Astrocyte (in vitro differentiated cells and primary cell): ENCODE measurements around the gene COG5. TPM values are rescaled to one million over a fixed set of nuclear protein-coding genes. Genes with fewer than 3 reads are reported as not detected.

Experiments
- DNase-seq: peaks from one replicate; pipeline ENCODE4 v3.0.0-alpha.2; 2010; ENCODE audit warnings: low read depth
- FAIRE-seq: peaks from 2 replicates; lab custom pipeline; 2011; peaks lifted over from hg19 to GRCh38; lab: Jason Lieb, UNC
- H2AFZ ChIP-seq: 2 replicates; pipeline ENCODE4 v1.6.0; 2012; ENCODE audit warnings: low read depth, low read length, inconsistent platforms
- H3K27ac ChIP-seq: 2 replicates; pipeline ENCODE4 v1.5.1; 2011; ENCODE audit warnings: low read depth, low read length, inconsistent platforms
- H3K27me3 ChIP-seq: 2 replicates; pipeline ENCODE4 v1.6.0; 2011; ENCODE audit warnings: low read length, inconsistent platforms; ENCODE audit not compliant: insufficient read depth
- H3K36me3 ChIP-seq: 2 replicates; pipeline ENCODE4 v1.5.1; 2011; ENCODE audit warnings: low read length, inconsistent platforms; ENCODE audit not compliant: insufficient read depth
- H3K4me1 ChIP-seq: 2 replicates; pipeline ENCODE4 v1.5.1; 2011; ENCODE audit warnings: low read length, inconsistent platforms; ENCODE audit not compliant: insufficient read depth
- H3K4me2 ChIP-seq: 2 replicates; pipeline ENCODE4 v1.6.0; 2012; ENCODE audit warnings: low read length, inconsistent platforms
- H3K4me3 ChIP-seq: 2 replicates; pipeline ENCODE4 v1.5.1; 2011; ENCODE audit warnings: low read depth, mild to moderate bottlenecking, low read length, inconsistent platforms; ENCODE audit not compliant: insufficient read depth
- H3K79me2 ChIP-seq: 2 replicates; pipeline ENCODE4 v1.6.0; 2012; ENCODE audit warnings: mild to moderate bottlenecking, low read length, inconsistent platforms; ENCODE audit not compliant: insufficient read depth
- H3K9ac ChIP-seq: 2 replicates; pipeline ENCODE4 v1.6.0; 2012; ENCODE audit warnings: mild to moderate bottlenecking, low read length, inconsistent platforms
- H3K9me3 ChIP-seq: 2 replicates; pipeline ENCODE4 v1.5.1; 2012; ENCODE audit warnings: low read depth, mild to moderate bottlenecking, low read length, inconsistent platforms; ENCODE audit not compliant: insufficient read depth
- H4K20me1 ChIP-seq: 2 replicates; pipeline ENCODE4 v1.6.0; 2012; ENCODE audit warnings: low read length, inconsistent platforms; ENCODE audit not compliant: insufficient read depth
- H3K27ac Mint-ChIP-seq: one replicate; pipeline ENCODE4 v1.8.0; 2021; ENCODE audit warnings: mild to moderate bottlenecking, mixed read lengths; ENCODE audit not compliant: unreplicated experiment
- H3K27me3 Mint-ChIP-seq: one replicate; pipeline ENCODE4 v1.8.0; 2021; ENCODE audit warnings: low read depth, mixed read lengths; ENCODE audit not compliant: unreplicated experiment
- H3K36me3 Mint-ChIP-seq: one replicate; pipeline ENCODE4 v1.8.0; 2021; ENCODE audit warnings: low read depth, mixed read lengths; ENCODE audit not compliant: unreplicated experiment
- H3K4me1 Mint-ChIP-seq: one replicate; pipeline ENCODE4 v1.8.0; 2021; ENCODE audit warnings: low read depth, mixed read lengths; ENCODE audit not compliant: unreplicated experiment
- H3K4me3 Mint-ChIP-seq: one replicate; pipeline ENCODE4 v1.8.0; 2021; ENCODE audit warnings: mild to moderate bottlenecking, moderate library complexity, mixed read lengths; ENCODE audit not compliant: unreplicated experiment
- H3K9me3 Mint-ChIP-seq: one replicate; pipeline ENCODE4 v1.8.0; 2021; ENCODE audit warnings: mild to moderate bottlenecking, mixed read lengths; ENCODE audit not compliant: unreplicated experiment
- CTCF ChIP-seq: IDR thresholded peaks from 2 replicates; pipeline ENCODE4 v1.5.1; 2011; ENCODE audit warnings: low read depth, mild to moderate bottlenecking, inconsistent platforms, low read length, moderate library complexity; ENCODE audit not compliant: insufficient read depth
- EZH2 ChIP-seq: IDR thresholded peaks from 2 replicates; pipeline ENCODE4 v1.6.1; 2012; ENCODE audit warnings: mild to moderate bottlenecking, low read length, inconsistent platforms; ENCODE audit not compliant: insufficient read depth
- total RNA-seq: library from RNA; stranded (reverse); gene quantifications from 2 replicates; pipeline ENCODE4 v1.2.1, GENCODE V29; 2021

Gene COG5
- total RNA-seq, 1 donor from 2014 or later: 57.1 TPM

GRCh38 chr7:107304063-107304462, 259.7 kb downstream of the COG5 start:
- no peak overlapping the region for H3K27ac ChIP-seq
- H3K4me3 ChIP-seq: no peak overlapping the region
- H3K4me1 ChIP-seq: no peaks in the 10 kb centered on the region
- no peaks in the 10 kb centered on the region for H3K79me2 ChIP-seq
- H3K36me3 ChIP-seq: peaks cover 7% of the 10 kb centered on the region
- peaks cover 2% of the 10 kb centered on the region for H3K36me3 Mint-ChIP-seq
- H3K4me1 Mint-ChIP-seq: no peaks in the 10 kb centered on the region
- FAIRE-seq (no peak), DNase-seq (no peak)
- H3K27me3 Mint-ChIP-seq: no peaks in the 10 kb centered on the region
- H3K9me3 Mint-ChIP-seq: peaks cover 2% of the 10 kb centered on the region
- TF ChIP-seq EZH2: no peak
- TF ChIP-seq CTCF: no peak
- H4K20me1 ChIP-seq: no peaks in the 10 kb centered on the region
- no peak overlapping the region for H3K9ac ChIP-seq
- H3K27me3 ChIP-seq: no peaks in the 10 kb centered on the region
- H2AFZ ChIP-seq: no peak overlapping the region
- H3K9me3 ChIP-seq: no peaks in the 10 kb centered on the region
- H3K4me3 Mint-ChIP-seq: no peak overlapping the region
- H3K4me2 ChIP-seq: no peak overlapping the region
- H3K27ac Mint-ChIP-seq: no peak overlapping the region

GRCh38 chr7:107302250-107302847, 261.4 kb downstream of the COG5 start:
- Mint-ChIP-seq H3K27me3 (no peaks in the 10 kb centered on the region), H3K4me1 (no peaks in the 10 kb centered on the region), H3K9me3 (peaks cover 2% of the 10 kb centered on the region), H3K4me3 (no peak overlapping the region), H3K27ac (no peak overlapping the region), H3K36me3 (peaks cover 2% of the 10 kb centered on the region)
- no peaks in the 10 kb centered on the region for H3K79me2 ChIP-seq
- FAIRE-seq (no peak), DNase-seq (no peak)
- peaks cover 7% of the 10 kb centered on the region for H3K36me3 ChIP-seq
- H3K4me1 ChIP-seq: no peaks in the 10 kb centered on the region
- TF ChIP-seq EZH2 (no peak), CTCF (no peak)
- H3K27me3 ChIP-seq: no peaks in the 10 kb centered on the region
- H3K4me2 ChIP-seq: no peak overlapping the region
- H2AFZ ChIP-seq: no peak overlapping the region
- H3K9ac ChIP-seq: no peak overlapping the region
- no peaks in the 10 kb centered on the region for H3K9me3 ChIP-seq
- H4K20me1 ChIP-seq: no peaks in the 10 kb centered on the region
- H3K4me3 ChIP-seq: no peak overlapping the region
- no peak overlapping the region for H3K27ac ChIP-seq

- H4K20me1 ChIP-seq: no peaks in the 10 kb centered on the region
- H3K27me3 ChIP-seq: no peaks in the 10 kb centered on the region
- H3K4me2 ChIP-seq: no peak overlapping the region
- no peak overlapping the region for H3K4me3 Mint-ChIP-seq
- TF ChIP-seq CTCF (no peak), EZH2 (no peak)
- H3K27ac ChIP-seq: no peak overlapping the region
- H3K79me2 ChIP-seq: no peaks in the 10 kb centered on the region
- no peaks in the 10 kb centered on the region for H3K27me3 Mint-ChIP-seq
- no peaks in the 10 kb centered on the region for H3K36me3 ChIP-seq
- H3K9me3 Mint-ChIP-seq: no peaks in the 10 kb centered on the region
- no peak overlapping the region for H2AFZ ChIP-seq
- FAIRE-seq (no peak), DNase-seq (no peak)
- no peaks in the 10 kb centered on the region for H3K9me3 ChIP-seq
- H3K4me3 ChIP-seq: no peak overlapping the region
- H3K36me3 Mint-ChIP-seq: peaks cover 2% of the 10 kb centered on the region
- no peak overlapping the region for H3K27ac Mint-ChIP-seq
- H3K4me1 Mint-ChIP-seq: no peaks in the 10 kb centered on the region
- H3K4me1 ChIP-seq: no peaks in the 10 kb centered on the region
- no peak overlapping the region for H3K9ac ChIP-seq
These were observed 269.5 kb downstream of the COG5 start for GRCh38 chr7:107294182-107294581.
